Measurements from ENCODE around the gene CAD. TPM values are rescaled to one million over a fixed set of nuclear protein-coding genes. Genes with fewer than 3 reads are reported as not detected.

The CAD gene
- total and polyA plus RNA-seq, 10 of the 15 experiments (the other 5 are each of a cell fraction or from before 2014, with no cell fraction given), result 7.6 to 119 (median 50.7) TPM

GRCh38 chr2:27264753-27265535, 47.8 kb downstream of the CAD start (continued):
- TF ChIP-seq PRDM15 (CRISPR knock-in tag; IDR thresholded peaks at IDR 0.05) (no peak), HCFC1 (IDR thresholded peaks at IDR 0.05; ENCODE audit: low read length) (no peak), STAT1 (conservative IDR thresholded peaks at IDR 0.05) (no peak)

- Histone ChIP-seq H3K9ac (ENCODE audit: control insufficient read depth, insufficient read depth, low read length) (no peak overlapping the region), H4K20me1 (ENCODE audit: control insufficient read depth, insufficient read depth) (no peaks in the 10 kb centered on the region), H2AFZ (ENCODE audit: control insufficient read depth, low read depth, low read length) (no peak overlapping the region), H3K79me2 (ENCODE audit: control insufficient read depth, insufficient read depth, low read length) (no peaks in the 10 kb centered on the region), H3K9me3 (replicated peaks; ENCODE audit: control insufficient read depth, insufficient read depth, low read length) (no peaks in the 10 kb centered on the region), H3K4me3 (no peak overlapping the region), H3K27ac (ENCODE audit: control insufficient read depth, insufficient read depth) (no peak overlapping the region), H3K4me2 (ENCODE audit: control insufficient read depth, insufficient read depth) (no peak overlapping the region), H3K36me3 (ENCODE audit: control insufficient read depth in 2 of 2, insufficient read depth in 2 of 2, low read length in 1 of 2) (no peaks in the 10 kb centered on the region), H3K27me3 (replicated peaks in 1 of 2; ENCODE audit: control insufficient read depth in 2 of 2, insufficient read depth in 2 of 2, low read length in 1 of 2) (peaks cover 21 to 40% of the 10 kb centered on the region in 2 experiments), H3K4me1 (ENCODE audit: control insufficient read depth, insufficient read depth, low read length) (peaks cover 19% of the 10 kb centered on the region)
- BruUV-seq (replicated peaks), result no TSS peak
- RAD21 ChIA-PET (ENCODE audit: unreplicated experiment), result interaction anchor here (1.9 to 3.6 kb wide), 2 partner anchors 8 to 15 kb away, joined by 5 to 16 read pairs; no protein-coding TSS in a partner anchor
- in situ Hi-C loops (cut with MboI) (no loop called here), intact Hi-C loops (cut with micrococcal nuclease; ENCODE audit: unreplicated experiment) (no loop called here)
- FAIRE-seq (no peak), DNase-seq (ENCODE audit: low read depth, low spot score) (no peak), ATAC-seq (no peak)
- POLR2A ChIA-PET, result no interaction called here
- CTCF ChIA-PET, result interaction anchor here (0.7 to 7.9 kb wide), 7 partner anchors 8 to 418 kb away, joined by 3 to 52 read pairs (median 6); no protein-coding TSS in a partner anchor
- SMC1A ChIA-PET (ENCODE audit: uncharacterized antibody, unreplicated experiment), result interaction anchor here (1.6 to 4.2 kb wide), 2 partner anchors 14 to 37 kb away, joined by 3 to 20 read pairs; no protein-coding TSS in a partner anchor
- TF ChIP-seq JUND (IDR thresholded peaks at IDR 0.05; ENCODE audit: low read depth, low read length), result no peak
- no peak for TF ChIP-seq EED (IDR thresholded peaks at IDR 0.05; ENCODE audit: low read depth)
- TF ChIP-seq NR2C1 (IDR thresholded peaks at IDR 0.05), result no peak
- no peak for TF ChIP-seq CTCF (IDR thresholded peaks at IDR 0.05 in 2 of 3, conservative IDR thresholded peaks at IDR 0.05 in 1 of 3; ENCODE audit: control insufficient read depth in 2 of 3, extremely low read depth in 1 of 3, insufficient read depth in 1 of 3, low read depth in 3 of 3, low read length in 3 of 3)
- TF ChIP-seq CHD1 (IDR thresholded peaks at IDR 0.05; ENCODE audit: low read depth, low read length), result no peak
- TF ChIP-seq HDAC6 (IDR thresholded peaks at IDR 0.05; ENCODE audit: unreplicated experiment), result no peak
- TF ChIP-seq NFIC (IDR thresholded peaks at IDR 0.05; ENCODE audit: low read depth, low read length), result no peak
- TF ChIP-seq ELK1 (IDR thresholded peaks at IDR 0.05; ENCODE audit: low read depth, low read length), result no peak
- no peak for TF ChIP-seq IKZF1 (conservative IDR thresholded peaks at IDR 0.05)
- no peak for TF ChIP-seq SUZ12 (IDR thresholded peaks at IDR 0.05; ENCODE audit: unreplicated experiment)
- TF ChIP-seq RBBP5 (conservative IDR thresholded peaks at IDR 0.05), result no peak
- TF ChIP-seq POU2F2 (IDR thresholded peaks at IDR 0.05; ENCODE audit: borderline replicate concordance, low read depth, low read length), result no peak
- TF ChIP-seq TCF7 (IDR thresholded peaks at IDR 0.05; ENCODE audit: borderline replicate concordance), result no peak
- no peak for TF ChIP-seq SIX5 (IDR thresholded peaks at IDR 0.05; ENCODE audit: low read depth, low read length, severe bottlenecking)
- no peak for TF ChIP-seq RAD51 (IDR thresholded peaks at IDR 0.05)
These were observed 48.3 kb downstream of the CAD start for GRCh38 chr2:27265536-27265870.

Measured in GM12878 (cell line).